SU-DHL-6 (cell line): ENCODE results near the gene COL1A2.

Experiments
- EZH2phosphoT487 ChIP-seq: fragments of 200-600 bp; sonication (generic), shearing (Covaris generic); conservative IDR thresholded peaks from 2 replicates; pipeline ENCODE4 v1.6.1; 2018; ENCODE audit warnings: mild to moderate bottlenecking, antibody characterized with exemption, low read length, moderate library complexity, mixed read lengths
- TF ChIP-seq, protein P1 (sequence below): fragments of 200-600 bp; sonication (generic); IDR thresholded peaks from one replicate; pipeline ENCODE4 v1.5.1; 2017; ENCODE audit warnings: antibody characterized with exemption, mild to moderate bottlenecking, low read length, moderate library complexity; ENCODE audit not compliant: insufficient read depth, poor library complexity, severe bottlenecking

DNA sequence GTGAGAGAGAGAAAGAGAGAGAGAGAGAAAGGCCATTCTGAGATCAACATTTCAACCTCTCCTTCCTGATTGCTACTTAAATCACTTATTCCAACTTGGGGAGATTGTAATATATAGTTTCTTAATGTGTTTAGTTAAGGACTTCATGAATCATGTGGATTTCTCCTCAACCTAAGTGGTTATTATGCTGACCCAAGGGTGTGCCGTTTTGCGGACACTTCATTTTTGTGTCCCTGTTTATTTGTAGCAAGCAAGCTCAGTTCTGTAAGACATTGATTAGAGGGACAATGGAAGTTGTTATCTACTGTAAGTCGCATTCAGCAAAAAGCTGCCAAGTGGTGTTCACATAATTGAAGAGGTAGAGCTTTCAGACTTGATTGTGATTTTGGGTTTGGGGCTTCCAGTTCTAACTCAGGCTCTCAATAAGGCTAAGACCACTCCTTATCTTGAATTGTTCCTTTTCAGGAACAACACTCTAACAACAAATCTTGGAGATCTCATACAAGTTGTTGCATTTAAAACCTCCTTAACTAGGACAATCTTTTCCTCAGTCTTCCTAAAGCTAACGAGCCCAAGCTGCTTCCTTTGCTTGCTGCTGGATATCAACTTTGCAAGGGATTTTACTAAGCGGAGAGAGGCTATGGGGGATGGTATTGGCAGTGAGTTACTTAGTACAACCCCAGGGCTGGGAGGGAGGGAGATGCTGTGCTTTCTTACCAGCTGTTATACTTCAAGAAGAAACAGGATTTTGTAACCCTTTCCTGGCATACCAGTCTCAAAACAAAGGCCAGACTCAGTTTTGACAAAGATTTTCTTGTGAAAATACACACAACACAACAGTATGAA is 19.8 kb upstream of the COL1A2 start:
- TF ChIP-seq, protein P1, sequence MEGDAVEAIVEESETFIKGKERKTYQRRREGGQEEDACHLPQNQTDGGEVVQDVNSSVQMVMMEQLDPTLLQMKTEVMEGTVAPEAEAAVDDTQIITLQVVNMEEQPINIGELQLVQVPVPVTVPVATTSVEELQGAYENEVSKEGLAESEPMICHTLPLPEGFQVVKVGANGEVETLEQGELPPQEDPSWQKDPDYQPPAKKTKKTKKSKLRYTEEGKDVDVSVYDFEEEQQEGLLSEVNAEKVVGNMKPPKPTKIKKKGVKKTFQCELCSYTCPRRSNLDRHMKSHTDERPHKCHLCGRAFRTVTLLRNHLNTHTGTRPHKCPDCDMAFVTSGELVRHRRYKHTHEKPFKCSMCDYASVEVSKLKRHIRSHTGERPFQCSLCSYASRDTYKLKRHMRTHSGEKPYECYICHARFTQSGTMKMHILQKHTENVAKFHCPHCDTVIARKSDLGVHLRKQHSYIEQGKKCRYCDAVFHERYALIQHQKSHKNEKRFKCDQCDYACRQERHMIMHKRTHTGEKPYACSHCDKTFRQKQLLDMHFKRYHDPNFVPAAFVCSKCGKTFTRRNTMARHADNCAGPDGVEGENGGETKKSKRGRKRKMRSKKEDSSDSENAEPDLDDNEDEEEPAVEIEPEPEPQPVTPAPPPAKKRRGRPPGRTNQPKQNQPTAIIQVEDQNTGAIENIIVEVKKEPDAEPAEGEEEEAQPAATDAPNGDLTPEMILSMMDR: no peak
- no peak for TF ChIP-seq EZH2phosphoT487
